SK-N-MC (cell line): ENCODE data around the gene CCND1.

Source experiments
- DNase-seq: peaks from one replicate; pipeline ENCODE4 v3.0.0-alpha.2; 2011; ENCODE audit warnings: low read depth, low spot score
- H3K27ac ChIP-seq: fragments of 200-600 bp; sonication (generic); 2 replicates; pipeline ENCODE4 v1.5.1; 2016; ENCODE audit warnings: mixed run types
- H3K36me3 ChIP-seq: fragments of 200-600 bp; sonication (generic); 2 replicates; pipeline ENCODE4 v1.6.1; 2017; ENCODE audit warnings: antibody characterized with exemption, low read length, mixed read lengths; ENCODE audit not compliant: insufficient read depth
- H3K4me3 ChIP-seq: fragments of 200-600 bp; sonication (generic); 2 replicates; pipeline ENCODE4 v1.5.1; 2016
- H3K9ac ChIP-seq: fragments of 200-600 bp; sonication (generic); 2 replicates; pipeline ENCODE4 v1.8.0; 2017; ENCODE audit warnings: mixed run types, mixed read lengths; ENCODE audit not compliant: insufficient read length
- H3K9me3 ChIP-seq: fragments of 200-600 bp; sonication (generic); 2 replicates; pipeline ENCODE4 v1.6.1; 2017; ENCODE audit warnings: low read depth, mild to moderate bottlenecking, antibody characterized with exemption, low read length, moderate library complexity, mixed read lengths
- EZH2 ChIP-seq: fragments of 200-600 bp; sonication (generic); IDR thresholded peaks from one replicate; pipeline ENCODE4 v1.6.1; 2017; ENCODE audit warnings: antibody characterized with exemption
- FOXP2 ChIP-seq: optimal IDR thresholded peaks from 2 replicates; pipeline ENCODE3; 2011; ENCODE audit warnings: mild to moderate bottlenecking, moderate library complexity; ENCODE audit not compliant: insufficient read depth; ENCODE audit errors: extremely low read length, control extremely low read depth
- POLR2AphosphoS5 ChIP-seq: IDR thresholded peaks from 2 replicates; pipeline ENCODE4 v1.6.1; 2012; ENCODE audit warnings: mild to moderate bottlenecking, low read depth, low read length, borderline replicate concordance

Gene CCND1

GRCh38 chr11:69670158-69670845 lies 29.3 kb downstream of the CCND1 start:
- Histone ChIP-seq H3K27ac (peak overlapping the region; percentile 85), H3K9ac (peak overlapping the region; percentile 51), H3K36me3 (peaks cover 47% of the 10 kb centered on the region), H3K9me3 (no peaks in the 10 kb centered on the region), H3K4me3 (peak overlapping the region; percentile 50)
- TF ChIP-seq FOXP2 = no peak
- peak; percentile 70 for DNase-seq

DNA sequence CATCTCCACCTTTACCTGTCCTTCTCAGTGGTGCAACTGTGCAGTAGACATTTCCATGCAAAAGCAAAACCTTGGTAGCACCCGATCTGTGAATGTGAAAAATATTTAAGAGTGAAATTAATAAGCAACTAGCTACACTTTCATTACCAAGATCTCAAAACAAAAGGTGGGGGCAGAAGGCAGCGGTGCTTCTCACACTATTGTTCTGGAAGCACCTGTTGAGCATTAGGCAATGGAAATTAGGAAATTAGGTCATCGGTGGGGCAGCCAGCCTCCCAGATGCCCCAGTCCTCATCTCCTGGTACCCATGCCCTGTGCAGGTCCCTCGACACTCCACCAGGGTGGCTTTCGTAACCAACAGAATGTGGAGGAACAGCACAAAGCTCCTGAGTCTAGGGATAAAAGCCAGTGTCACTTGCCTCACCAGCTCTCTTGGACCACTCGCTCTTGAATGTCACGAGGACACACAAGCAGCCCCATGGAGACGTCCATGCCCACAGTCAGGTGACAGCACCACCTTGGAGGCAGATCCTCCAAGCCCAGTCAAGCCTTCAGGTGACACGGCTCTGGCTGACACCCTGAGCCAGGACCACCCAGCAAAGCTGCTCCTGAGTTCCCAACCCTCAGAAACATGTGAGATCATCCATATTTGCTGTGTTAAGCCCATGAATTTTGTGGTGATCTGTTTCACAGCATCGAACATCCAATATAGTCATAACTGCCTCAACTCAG lies 30.9 kb downstream of the CCND1 start:
- Histone ChIP-seq H3K4me3 (no peak overlapping the region), H3K9ac (peak overlapping the region; percentile 22), H3K9me3 (no peaks in the 10 kb centered on the region), H3K36me3 (peaks cover 40% of the 10 kb centered on the region), H3K27ac (peak overlapping the region; percentile 85)
- DNase-seq = no peak
- no peak for TF ChIP-seq POLR2AphosphoS5
- TF ChIP-seq FOXP2 = no peak
- TF ChIP-seq EZH2 = no peak

DNA sequence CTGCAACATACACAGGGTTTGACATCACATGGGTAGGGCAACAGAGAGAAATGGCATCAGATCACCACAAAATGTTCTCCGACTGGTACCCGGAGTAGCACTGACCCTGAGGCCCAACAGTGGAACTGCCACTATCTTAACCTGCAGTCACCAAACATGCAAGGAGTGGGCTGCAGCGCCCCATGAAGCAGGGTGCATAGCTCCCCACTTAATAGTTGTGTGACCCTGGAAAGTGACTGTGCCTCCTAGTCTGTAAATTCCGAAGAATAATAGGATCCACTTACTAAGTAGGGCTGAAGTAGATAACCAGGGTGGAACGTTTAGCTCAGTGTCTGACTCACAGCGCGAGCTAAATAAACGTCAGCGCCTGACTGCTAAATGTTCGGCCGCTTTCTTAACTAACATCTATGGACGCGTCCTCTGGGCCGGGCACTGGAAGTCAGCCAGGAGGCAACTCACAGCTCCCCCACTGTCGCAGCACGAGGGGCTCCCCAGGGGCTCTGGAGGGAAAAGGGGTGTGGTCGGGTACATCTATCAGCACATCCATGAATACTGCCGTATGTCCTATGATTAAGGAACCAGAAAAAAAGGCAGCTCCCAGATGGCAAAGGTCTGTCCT lies 33.4 kb downstream of the CCND1 start:
- TF ChIP-seq EZH2 (no peak), POLR2AphosphoS5 (no peak; the same call in 1 of the 2 replicates), FOXP2 (no peak)
- Histone ChIP-seq H3K4me3 (peak overlapping the region; percentile 86), H3K27ac (peak overlapping the region; percentile 55), H3K9me3 (no peaks in the 10 kb centered on the region), H3K36me3 (peaks cover 36% of the 10 kb centered on the region), H3K9ac (peak overlapping the region; percentile 85)
- DNase-seq = no peak

DNA sequence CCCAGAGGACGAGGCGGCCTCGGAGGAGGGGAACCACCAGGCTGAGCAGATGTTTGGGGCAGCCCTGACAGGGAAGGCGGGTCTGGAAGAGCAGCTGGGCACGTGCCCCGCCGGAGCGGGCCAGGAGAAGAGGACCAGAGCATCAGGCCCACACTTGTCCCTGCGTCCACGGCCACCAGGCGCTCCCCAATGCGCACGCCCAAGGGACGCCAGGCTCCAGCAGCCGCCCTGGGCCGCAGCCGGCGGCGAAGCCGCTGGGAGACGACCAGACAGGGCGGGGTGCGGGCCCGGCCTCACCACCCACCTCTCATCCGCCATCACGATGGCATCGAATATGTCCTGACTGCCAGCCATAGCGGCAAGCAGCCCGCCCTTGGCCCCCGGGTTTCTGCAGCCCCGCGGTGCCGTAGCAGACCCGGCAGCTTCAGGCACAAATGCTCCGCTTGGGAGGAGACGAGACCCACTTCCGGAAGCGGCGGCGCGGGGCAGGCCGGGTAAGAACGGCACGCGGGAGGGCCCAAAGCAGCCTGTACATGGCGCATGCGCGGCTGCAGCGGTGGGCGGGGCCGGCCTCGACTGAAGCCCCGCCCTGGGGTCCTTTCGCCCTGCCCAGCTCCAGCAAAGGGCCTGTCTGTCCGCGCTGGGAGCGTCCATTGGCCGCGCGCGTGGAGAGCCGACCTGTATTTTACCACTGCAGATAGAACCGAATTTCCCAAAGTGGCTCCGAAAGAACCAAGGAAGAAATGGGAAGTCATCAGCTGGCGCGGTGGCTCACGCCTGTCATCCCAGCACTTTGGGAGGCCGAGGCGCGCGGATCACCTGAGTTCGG lies 34.1 kb downstream of the CCND1 start, which contains the start of gene LTO1:
Gene LTO1 (minus strand): TSS at position 468 of the 829 bp plus-strand sequence. CDS start 114 bp downstream, at position 354.
- Histone ChIP-seq H3K4me3 (peak within 1 kb of the TSS; percentile 86), H3K9me3 (no peaks in the 10 kb centered on the region), H3K9ac (peak within 1 kb of the TSS; percentile 85), H3K36me3 (peaks cover 29% of the 10 kb centered on the region), H3K27ac (peak within 1 kb of the TSS; percentile 55)
- TF ChIP-seq FOXP2 = no peak
- no peak for TF ChIP-seq EZH2
- TF ChIP-seq POLR2AphosphoS5 = peak; percentile 91
- DNase-seq = no peak

GRCh38 chr11:69677749-69678148 lies 36.8 kb downstream of the CCND1 start:
- H3K9me3 ChIP-seq = no peaks in the 10 kb centered on the region
- H3K36me3 ChIP-seq = peaks cover 6% of the 10 kb centered on the region
- no peak overlapping the region for H3K4me3 ChIP-seq
- H3K9ac ChIP-seq = no peak overlapping the region
- DNase-seq = no peak
- TF ChIP-seq EZH2 (no peak), POLR2AphosphoS5 (no peak), FOXP2 (no peak)
- H3K27ac ChIP-seq = no peak overlapping the region

DNA sequence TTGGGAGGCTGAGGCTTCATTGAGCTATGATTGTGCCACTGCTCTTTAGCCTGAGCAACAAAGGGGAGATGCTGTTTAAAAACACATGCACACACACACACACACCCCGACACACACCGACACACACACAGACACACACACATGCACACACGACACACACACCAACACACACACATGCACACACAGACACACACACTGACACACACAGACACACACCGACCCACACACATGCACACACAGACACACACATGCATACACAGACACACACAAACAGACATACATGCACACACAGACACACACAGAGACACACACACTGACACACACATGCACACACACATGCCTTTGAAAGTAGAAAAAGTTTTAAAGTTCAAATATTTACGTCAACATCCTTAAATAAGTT lies 39.7 kb downstream of the CCND1 start:
- H3K9ac ChIP-seq = no peak overlapping the region
- no peaks in the 10 kb centered on the region for H3K36me3 ChIP-seq
- H3K4me3 ChIP-seq = no peak overlapping the region
- TF ChIP-seq FOXP2 (no peak), EZH2 (no peak), POLR2AphosphoS5 (no peak)
- H3K9me3 ChIP-seq = no peaks in the 10 kb centered on the region
- no peak for DNase-seq
- H3K27ac ChIP-seq = no peak overlapping the region

DNA sequence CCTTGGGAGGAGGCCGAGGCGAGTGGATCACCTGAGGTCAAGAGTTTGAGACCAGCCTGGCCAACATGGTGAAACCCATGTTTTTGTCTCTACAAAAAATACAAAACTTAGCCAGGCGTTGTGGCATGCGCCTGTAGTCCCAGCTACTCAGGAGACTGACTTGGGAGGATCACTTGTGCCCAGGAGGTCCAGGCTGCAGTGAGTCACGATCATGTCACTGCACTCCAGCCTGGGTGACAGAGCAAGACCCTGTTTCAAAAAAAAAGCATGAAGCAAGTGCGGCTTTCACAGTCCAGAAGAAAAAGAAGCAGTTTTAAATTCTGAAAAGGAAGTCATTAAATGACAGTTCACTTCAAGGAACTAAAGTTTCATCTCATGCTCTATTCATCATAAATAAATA lies 41.3 kb downstream of the CCND1 start:
- Histone ChIP-seq H3K9me3 (no peaks in the 10 kb centered on the region), H3K9ac (no peak overlapping the region), H3K4me3 (no peak overlapping the region), H3K36me3 (no peaks in the 10 kb centered on the region), H3K27ac (peak overlapping the region; percentile 69)
- no peak for DNase-seq
- TF ChIP-seq FOXP2 (no peak), EZH2 (no peak), POLR2AphosphoS5 (no peak)

DNA sequence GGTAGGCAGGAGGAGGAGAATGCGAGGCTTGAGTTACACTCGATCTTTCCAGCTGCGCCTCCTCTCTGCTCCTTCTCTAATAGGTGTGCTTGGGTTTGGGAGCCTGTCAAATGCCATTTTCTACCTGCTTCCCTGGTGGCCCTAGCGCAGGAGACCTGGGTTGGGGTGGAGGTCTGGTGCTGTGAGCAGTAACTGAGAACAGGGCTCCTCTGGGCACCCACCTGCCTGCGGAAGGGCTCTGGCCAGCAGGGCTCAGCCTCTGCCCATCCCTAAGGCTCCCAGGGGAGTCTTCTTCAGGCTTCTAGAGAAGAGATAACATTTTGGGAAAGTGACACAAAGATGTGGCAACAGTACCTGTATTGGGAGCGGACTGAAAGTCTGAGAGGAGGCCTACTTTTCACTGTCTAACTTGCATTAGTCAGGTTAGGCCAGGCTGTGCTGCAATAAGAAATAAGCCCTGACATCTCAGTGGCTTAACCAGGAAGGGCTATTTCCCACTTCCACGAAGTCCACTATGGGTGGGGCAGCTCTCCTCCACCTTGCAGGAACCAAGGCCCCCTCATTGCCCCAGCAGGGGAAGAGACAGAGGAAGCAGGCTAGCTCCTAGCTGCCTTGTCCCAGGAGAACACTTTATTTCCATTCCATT lies 41.8 kb downstream of the CCND1 start:
- TF ChIP-seq POLR2AphosphoS5 = no peak
- TF ChIP-seq FOXP2 = no peak
- TF ChIP-seq EZH2 = no peak
- no peaks in the 10 kb centered on the region for H3K36me3 ChIP-seq
- H3K4me3 ChIP-seq = no peak overlapping the region
- DNase-seq = no peak
- H3K9me3 ChIP-seq = no peaks in the 10 kb centered on the region
- no peak overlapping the region for H3K9ac ChIP-seq
- peak overlapping the region; percentile 69; the same call in 1 of the 2 replicates for H3K27ac ChIP-seq
